ENCODE data around the gene ZBTB7B.

The ZBTB7B gene

GRCh38 chr1:155009742-155010141 lies 7.1 kb downstream of the ZBTB7B start:
- no peak overlapping the region for H3K4me3 ChIP-seq (ENCODE audit: low read length)

GRCh38 chr1:155010211-155010918 lies 7.8 kb downstream of the ZBTB7B start:
- no peak for TF ChIP-seq ZNF274 (IDR thresholded peaks at IDR 0.05; ENCODE audit: low read depth, low read length)
- no peak overlapping the region for H3K4me3 ChIP-seq (ENCODE audit: low read length)

More at GRCh38 chr1:155009742-155010141, 7.1 kb downstream of the ZBTB7B start:
- no peak for TF ChIP-seq ZNF274 (IDR thresholded peaks at IDR 0.05; ENCODE audit: low read depth, low read length)

- no peak for TF ChIP-seq ZNF274 (IDR thresholded peaks at IDR 0.05; ENCODE audit: low read depth, low read length)
- H3K4me3 ChIP-seq (ENCODE audit: low read length) = no peak overlapping the region
Measured at GRCh38 chr1:155011004-155011416, 8.4 kb downstream of the ZBTB7B start.

- H3K4me3 ChIP-seq (ENCODE audit: low read length) = no peak overlapping the region
- TF ChIP-seq ZNF274 (IDR thresholded peaks at IDR 0.05; ENCODE audit: low read depth, low read length) = no peak
Measured at GRCh38 chr1:155011437-155012025, 8.9 kb downstream of the ZBTB7B start.

GRCh38 chr1:155012026-155012546 lies 9.5 kb downstream of the ZBTB7B start:
- TF ChIP-seq ZNF274 (IDR thresholded peaks at IDR 0.05; ENCODE audit: low read depth, low read length) = no peak
- H3K4me3 ChIP-seq (ENCODE audit: low read length) = no peak overlapping the region

- no peak for TF ChIP-seq ZNF274 (IDR thresholded peaks at IDR 0.05; ENCODE audit: low read depth, low read length)
- no peak overlapping the region for H3K4me3 ChIP-seq (ENCODE audit: low read length)
Measured at GRCh38 chr1:155012776-155013602, 10.4 kb downstream of the ZBTB7B start.

- no peak for TF ChIP-seq ZNF274 (IDR thresholded peaks at IDR 0.05; ENCODE audit: low read depth, low read length)
- H3K4me3 ChIP-seq (ENCODE audit: low read length) = no peak overlapping the region
Measured at GRCh38 chr1:155013632-155014031, 11.0 kb downstream of the ZBTB7B start.

GRCh38 chr1:155014709-155015508 lies 12.3 kb downstream of the ZBTB7B start:
- no peak overlapping the region for H3K4me3 ChIP-seq (ENCODE audit: low read length)
- no peak for TF ChIP-seq ZNF274 (IDR thresholded peaks at IDR 0.05; ENCODE audit: low read depth, low read length)

- no peak for TF ChIP-seq ZNF274 (IDR thresholded peaks at IDR 0.05; ENCODE audit: low read depth, low read length)
- H3K4me3 ChIP-seq (ENCODE audit: low read length) = no peak overlapping the region
Measured at GRCh38 chr1:155015527-155016230, 13.1 kb downstream of the ZBTB7B start.

GRCh38 chr1:155016231-155016831 lies 13.7 kb downstream of the ZBTB7B start:
- no peak for TF ChIP-seq ZNF274 (IDR thresholded peaks at IDR 0.05; ENCODE audit: low read depth, low read length)
- no peak overlapping the region for H3K4me3 ChIP-seq (ENCODE audit: low read length)

GRCh38 chr1:155017041-155017945 lies 14.7 kb downstream of the ZBTB7B start:
- no peak for TF ChIP-seq ZNF274 (IDR thresholded peaks at IDR 0.05; ENCODE audit: low read depth, low read length)
- peak overlapping the region; percentile 7; the same call in 1 of the 2 replicates for H3K4me3 ChIP-seq (ENCODE audit: low read length)

GRCh38 chr1:155017946-155018316 lies 15.3 kb downstream of the ZBTB7B start:
- peak overlapping the region; percentile 7; the same call in 1 of the 2 replicates for H3K4me3 ChIP-seq (ENCODE audit: low read length)
- TF ChIP-seq ZNF274 (IDR thresholded peaks at IDR 0.05; ENCODE audit: low read depth, low read length) = no peak
